Measurements from ENCODE around the gene COG3. TPM values are rescaled to one million over a fixed set of nuclear protein-coding genes. Genes with fewer than 3 reads are reported as not detected.

Gene COG3
- total and polyA plus RNA-seq, 2 of the 13 experiments (the other 11 are each of a cell fraction or from before 2014, with no cell fraction given), result 37.8 to 47.5 TPM

DNA sequence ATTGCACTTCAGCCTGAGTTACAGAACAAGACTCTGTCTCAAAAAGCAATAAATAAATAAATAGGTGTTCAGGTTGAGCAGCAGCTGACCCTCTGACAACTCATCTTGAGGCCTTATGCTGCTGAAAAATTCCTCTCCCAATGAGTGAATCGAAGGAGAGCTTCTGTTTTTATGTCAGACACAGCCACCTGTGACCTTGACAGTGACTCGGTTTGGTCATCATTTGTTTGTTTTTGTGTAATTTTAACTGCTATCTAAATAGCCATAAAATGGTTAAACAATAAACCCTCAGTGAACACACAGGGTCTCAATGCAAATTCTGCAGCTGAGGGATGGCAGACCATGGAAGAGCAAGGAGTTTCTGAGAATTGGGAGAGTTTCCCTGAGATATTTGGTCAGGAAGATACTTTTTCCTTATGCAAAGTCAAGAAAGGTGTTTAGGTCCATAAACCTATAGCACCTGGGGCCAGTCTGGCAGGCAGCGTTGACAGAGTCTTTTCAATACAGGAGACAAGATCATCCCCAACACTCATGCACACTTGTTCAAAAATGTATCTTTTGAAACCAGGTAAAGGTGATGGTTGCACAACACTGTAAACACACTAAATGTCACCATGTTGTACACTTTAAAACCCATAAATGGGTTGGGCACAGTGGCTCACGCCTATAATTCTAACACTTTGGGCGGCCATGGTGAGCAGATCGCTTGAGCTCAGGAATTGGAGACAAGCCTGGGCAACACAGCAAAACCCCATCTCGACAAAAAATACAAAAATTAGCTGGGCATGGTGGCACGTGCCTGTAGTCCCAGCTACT lies 30.0 kb upstream of the COG3 start (continued):
- TF ChIP-seq, protein P1, sequence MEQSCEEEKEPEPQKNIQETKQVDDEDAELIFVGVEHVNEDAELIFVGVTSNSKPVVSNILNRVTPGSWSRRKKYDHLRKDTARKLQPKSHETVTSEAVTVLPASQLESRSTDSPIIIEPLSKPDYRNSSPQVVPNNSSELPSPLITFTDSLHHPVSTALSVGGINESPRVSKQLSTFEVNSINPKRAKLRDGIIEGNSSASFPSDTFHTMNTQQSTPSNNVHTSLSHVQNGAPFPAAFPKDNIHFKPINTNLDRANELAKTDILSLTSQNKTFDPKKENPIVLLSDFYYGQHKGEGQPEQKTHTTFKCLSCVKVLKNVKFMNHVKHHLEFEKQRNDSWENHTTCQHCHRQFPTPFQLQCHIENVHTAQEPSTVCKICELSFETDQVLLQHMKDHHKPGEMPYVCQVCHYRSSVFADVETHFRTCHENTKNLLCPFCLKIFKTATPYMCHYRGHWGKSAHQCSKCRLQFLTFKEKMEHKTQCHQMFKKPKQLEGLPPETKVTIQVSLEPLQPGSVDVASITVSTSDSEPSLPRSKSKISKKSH (CRISPR knock-in tag; IDR thresholded peaks at IDR 0.05; ENCODE audit: borderline replicate concordance), result no peak
- TF ChIP-seq SIX4 (CRISPR knock-in tag; IDR thresholded peaks at IDR 0.05) (no peak), ZMYM3 (CRISPR knock-in tag; IDR thresholded peaks at IDR 0.05) (peak; percentile 9; the same call in 1 of the 2 replicates), ETV5 (CRISPR knock-in tag; IDR thresholded peaks at IDR 0.05; ENCODE audit: borderline replicate concordance) (peak; percentile 6; the same call in 1 of the 2 replicates), ATF7-NPFF (CRISPR knock-in tag; IDR thresholded peaks at IDR 0.05; ENCODE audit: low read depth) (no peak), ZNF576 (CRISPR knock-in tag; IDR thresholded peaks at IDR 0.05) (no peak), PPARG (CRISPR knock-in tag; conservative IDR thresholded peaks at IDR 0.05) (peak; percentile 70), CREB3 (CRISPR knock-in tag; IDR thresholded peaks at IDR 0.05) (no peak), SOX13 (IDR thresholded peaks at IDR 0.05) (peak; percentile 9; the same call in 1 of the 2 replicates), SOX13 (CRISPR knock-in tag; conservative IDR thresholded peaks at IDR 0.05 in 1 of 2, IDR thresholded peaks at IDR 0.05 in 1 of 2) (peak in 1 of 2 experiments; percentile 75; a peak in 1 of 4 replicates), KMT2B (CRISPR knock-in tag; IDR thresholded peaks at IDR 0.05) (no peak), MAZ (IDR thresholded peaks at IDR 0.05; ENCODE audit: borderline replicate concordance, low read depth, low read length) (no peak), MAZ (CRISPR knock-in tag; IDR thresholded peaks at IDR 0.05; ENCODE audit: low read depth) (no peak), POLR2AphosphoS5 (IDR thresholded peaks at IDR 0.05; ENCODE audit: low read depth, low read length) (peak; percentile 76), ZNF205 (CRISPR knock-in tag; IDR thresholded peaks at IDR 0.05) (0 out of 2 replicates have a peak, but pooled peaks have one; percentile 16), ZFAT (CRISPR knock-in tag; conservative IDR thresholded peaks at IDR 0.05) (no peak), ZHX1 (CRISPR knock-in tag; IDR thresholded peaks at IDR 0.05; ENCODE audit: low read depth) (no peak), ZNF230 (CRISPR knock-in tag; IDR thresholded peaks at IDR 0.05) (peak; percentile 61; the same call in 1 of the 2 replicates), NFATC3 (CRISPR knock-in tag; IDR thresholded peaks at IDR 0.05) (no peak), ZBTB7B (CRISPR knock-in tag; IDR thresholded peaks at IDR 0.05) (0 out of 2 replicates have a peak, but pooled peaks have one; percentile 26), THAP7 (CRISPR knock-in tag; IDR thresholded peaks at IDR 0.05) (no peak)
- TF ChIP-seq, protein P2, sequence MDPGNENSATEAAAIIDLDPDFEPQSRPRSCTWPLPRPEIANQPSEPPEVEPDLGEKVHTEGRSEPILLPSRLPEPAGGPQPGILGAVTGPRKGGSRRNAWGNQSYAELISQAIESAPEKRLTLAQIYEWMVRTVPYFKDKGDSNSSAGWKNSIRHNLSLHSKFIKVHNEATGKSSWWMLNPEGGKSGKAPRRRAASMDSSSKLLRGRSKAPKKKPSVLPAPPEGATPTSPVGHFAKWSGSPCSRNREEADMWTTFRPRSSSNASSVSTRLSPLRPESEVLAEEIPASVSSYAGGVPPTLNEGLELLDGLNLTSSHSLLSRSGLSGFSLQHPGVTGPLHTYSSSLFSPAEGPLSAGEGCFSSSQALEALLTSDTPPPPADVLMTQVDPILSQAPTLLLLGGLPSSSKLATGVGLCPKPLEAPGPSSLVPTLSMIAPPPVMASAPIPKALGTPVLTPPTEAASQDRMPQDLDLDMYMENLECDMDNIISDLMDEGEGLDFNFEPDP (CRISPR knock-in tag; conservative IDR thresholded peaks at IDR 0.05), result no peak
